Heart right ventricle (tissue), 16 donors: ENCODE measurements around the gene DCX. TPM values are rescaled to one million over a fixed set of nuclear protein-coding genes. Genes with fewer than 3 reads are reported as not detected.
A peak's percentile ranks its signal among the peaks of the same experiment; 100 is the strongest.

ENCODE experiments used
- ATAC-seq, 8 donors: fragments of 200-7000 bp; cut with Tn5 transposase; one replicate each; pipeline ENCODE4 v1.9.1; 2020; ENCODE audit warnings: mild to moderate bottlenecking in 8 of 8, moderate library complexity in 8 of 8, moderate number of reproducible peaks in 1 of 8
- DNase-seq, 2 donors: peaks; one replicate each; pipeline ENCODE4 v3.0.0-alpha.2; 2020
- H3K27ac ChIP-seq, 10 donors: fragments of 200-600 bp; sonication (generic) in 2 of 10; one replicate each; pipeline versions ENCODE4 v1.5.0 to v1.8.0; 2020 to 2022; ENCODE audit warnings: mild to moderate bottlenecking in 3 of 10
- H3K27me3 ChIP-seq, 7 donors: fragments of 200-600 bp; one replicate each; pipeline ENCODE4 v1.8.0; 2021 to 2022; ENCODE audit warnings: mild to moderate bottlenecking in 2 of 7
- H3K36me3 ChIP-seq, 9 donors: fragments of 200-600 bp; sonication (generic) in 1 of 9; one replicate each; pipeline versions ENCODE4 v1.5.0 to v1.8.0; 2020 to 2022; ENCODE audit warnings: mild to moderate bottlenecking in 2 of 9
- H3K4me1 ChIP-seq, 9 donors: fragments of 200-600 bp; sonication (generic) in 1 of 9; one replicate each; pipeline versions ENCODE4 v1.5.0 to v1.8.0; 2020 to 2022; ENCODE audit warnings: mild to moderate bottlenecking in 4 of 9
- H3K4me3 ChIP-seq, 10 donors: fragments of 200-600 bp; sonication (generic) in 2 of 10; one replicate each; pipeline versions ENCODE4 v1.5.0 to v1.8.0; 2020 to 2022; ENCODE audit warnings: mild to moderate bottlenecking in 7 of 10, moderate library complexity in 2 of 10
- H3K9me3 ChIP-seq, 11 donors: fragments of 200-600 bp in 10 of 11; sonication (generic) in 2 of 11; one replicate each; pipeline versions ENCODE4 v1.5.0 to v1.8.0; 2013 to 2022; ENCODE audit warnings: mild to moderate bottlenecking in 2 of 11, control low read depth in 1 of 11, moderate library complexity in 1 of 11
- CTCF ChIP-seq, 9 donors: fragments of 200-600 bp; sonication (generic) in 2 of 9; IDR thresholded peaks; one replicate each; pipeline versions ENCODE4 v1.5.0 to v1.8.0; 2021 to 2022; ENCODE audit warnings: antibody characterized with exemption in 9 of 9, mild to moderate bottlenecking in 5 of 9, moderate library complexity in 1 of 9
- WGBS, 2 donors: extraction: QIAGEN DNeasy Blood & Tissue Kit; methylation state at CpG; one replicate each; pipeline ENCODE4 v1.1.7; 2013; ENCODE audit warnings: inconsistent platforms in 1 of 2; 5-methylcytosine and 5-hydroxymethylcytosine counted together
- intact Hi-C, 10 donors: fragments of 100-400 bp; cut with DNase I; formaldehyde crosslinking; loops; one replicate each; pipeline versions ENCODE4 v1.11.1 to v1.14.2; 2022
- polyA plus RNA-seq, 2 donors: library from polyadenylated mRNA; stranded (reverse); fragments of 200-250 nt; gene quantifications; one replicate each; pipeline ENCODE4 v1.2.3, GENCODE V29; 2013
- total RNA-seq, 10 donors: library from RNA; stranded (reverse); fragmentation: NEBNext Ultra II Directional in 3 of 10; extraction: Animal tissue kit (Norgen Biotek cat#: 25700) in 3 of 10; gene quantifications; one replicate each; pipeline versions ENCODE4 v1.2.1 to v1.2.4, GENCODE V29; 2021 to 2023
- donor health status: Arrhythmogenic right ventricular cardiomyopathy.
- donor health status: ischemic (EF 13 %, LVEDD 7.1; RV severe dilation, severe dysfunction).
- donor health status: healthy with polysubstance abuse.
- donor health status: DM: no; HTN: yes; CAD: no.
- donor health status: DM: no; HTN: no; CAD: no.
- donor health status: ischemic (EF 25% LVEDD 6.9; RV normal size, moderate dysfunction).
- donor health status: ischemic (EF 25% LVEDD 5.7; RV mildly dilated, moderate dysfunction).
- donor health status: healthy.
- donor health status: DM: yes; HTN: yes; CAD: no.
- donor health status: Ischemic cardiomyopathy.
- donor health status: ischemic (EF 35%, LVEDD 5.7; RV mildly dilated, moderate dysfunction).
- donor health status: nonischemic (EF 11% LVEDD 7.7; RV severe dilation, severe dysfunction).
- donor health status: DM: yes; HTN: yes; CAD: no.
- donor health status: PGD.
- donor health status: ischemic (EF 29% LVEDD 5.4; RV normal size, mild dysfunction).
- donor health status: nonischemic (EF 23%, LVEDD 6.1; RV moderate dilation, normal function).

The DCX gene
- total and polyA plus RNA-seq, 12 donors: under 0.01 to 0.18 (median 0.09) TPM; not detected in 3

DNA sequence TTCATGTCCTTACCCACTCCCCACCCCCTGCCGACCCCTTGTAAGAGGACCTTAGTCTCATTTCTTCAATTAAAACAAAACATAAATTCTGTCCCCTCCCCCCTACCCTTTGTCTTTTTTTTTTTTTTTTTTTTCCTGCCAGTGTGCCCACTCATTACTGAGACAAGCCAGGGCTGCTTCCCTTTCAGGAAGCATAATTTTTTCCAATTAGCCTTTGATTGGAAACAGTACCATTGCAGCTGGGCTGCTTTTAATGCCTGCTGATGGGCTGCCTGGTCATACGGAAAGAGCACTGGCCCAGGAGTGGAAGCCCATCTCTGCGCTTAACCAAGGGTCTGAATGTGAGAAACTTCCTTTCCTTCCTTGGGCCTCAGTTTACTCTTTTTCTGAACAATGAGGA, 123.2 kb downstream of the DCX start:
- 87 to 88% methylated on average over 3 of the region's 3 CpGs for WGBS, 2 donors
- Histone ChIP-seq H3K9me3 (no peaks in the 10 kb centered on the region), H3K36me3 (no peaks in the 10 kb centered on the region), H3K4me3 (no peak overlapping the region), H3K4me1 (no peaks in the 10 kb centered on the region), H3K27ac (no peak overlapping the region), H3K27me3 (peaks cover 0 to 46% (median 0%) of the 10 kb centered on the region in 7 donors)
- TF ChIP-seq CTCF (IDR thresholded peaks at IDR 0.05): no peak
- intact Hi-C loops: no loop called here
- no peak for ATAC-seq
- no peak for DNase-seq

DNA sequence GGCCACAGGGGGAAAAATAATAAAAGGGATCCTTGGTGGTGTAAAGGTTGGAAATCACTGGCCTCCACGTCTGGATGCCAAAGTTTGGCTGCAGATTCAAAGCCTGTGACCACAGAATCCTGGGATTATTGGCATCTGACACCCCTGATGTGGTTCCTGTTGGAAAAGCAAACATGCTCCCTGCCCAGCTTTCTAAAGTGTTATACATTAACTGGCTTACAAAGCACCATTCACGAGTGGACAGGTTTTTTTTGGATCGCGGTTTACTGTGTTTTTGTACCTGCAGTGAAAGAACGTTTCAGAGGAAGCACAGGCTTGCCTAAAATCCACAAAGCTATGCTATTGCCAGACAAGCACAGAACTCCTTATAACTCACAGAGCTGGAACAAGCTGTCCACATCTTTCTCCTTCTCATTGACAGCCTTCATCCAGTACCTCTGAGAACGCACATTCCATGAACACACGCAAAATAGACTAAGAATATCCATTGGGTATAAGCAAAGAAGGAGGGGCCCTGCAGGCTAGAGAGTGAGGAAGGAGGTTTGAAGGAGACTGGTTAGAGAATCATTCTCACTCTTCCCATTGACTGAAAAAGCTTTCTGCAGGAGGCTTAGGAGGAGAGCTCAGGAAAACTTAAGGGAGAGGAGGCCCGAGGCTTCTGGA, 127.2 kb downstream of the DCX start:
- WGBS, 2 donors: 53 to 58% methylated on average over 8 of the region's 8 CpGs
- intact Hi-C loops: no loop called here

DNA sequence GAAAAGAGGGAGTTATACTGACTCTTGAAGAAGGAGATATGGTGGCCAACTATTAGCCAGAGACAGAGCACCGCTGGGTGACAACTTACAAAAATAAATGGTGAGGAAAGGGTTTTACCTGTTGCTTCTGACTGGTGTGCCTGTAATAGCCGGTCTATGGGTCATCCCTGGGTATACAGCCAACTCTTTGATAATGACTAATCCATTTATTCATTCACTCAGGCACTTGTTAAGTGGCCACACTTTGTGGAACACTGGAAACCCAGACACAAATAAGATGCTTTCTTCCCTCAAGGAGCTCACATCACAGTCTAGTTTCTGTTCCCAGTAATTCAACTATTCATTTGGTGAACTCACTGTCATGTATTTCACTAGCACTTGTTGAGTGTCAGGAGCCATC, 128.5 kb downstream of the DCX start:
- Histone ChIP-seq H3K27ac (no peak overlapping the region), H3K9me3 (no peaks in the 10 kb centered on the region), H3K27me3 (peaks cover 0 to 26% (median 0%) of the 10 kb centered on the region in 7 donors), H3K4me1 (no peaks in the 10 kb centered on the region), H3K4me3 (no peak overlapping the region), H3K36me3 (no peaks in the 10 kb centered on the region)
- 82 to 86% methylated on average over 2 of the region's 2 CpGs for WGBS, 2 donors
- no peak for DNase-seq
- intact Hi-C loops: no loop called here
- TF ChIP-seq CTCF (IDR thresholded peaks at IDR 0.05): no peak
- ATAC-seq: no peak

More for the DNA sequence above, 127.2 kb downstream of the DCX start:
- no peaks in the 10 kb centered on the region for H3K36me3 ChIP-seq
- H3K4me3 ChIP-seq: no peak overlapping the region
- H3K9me3 ChIP-seq: no peaks in the 10 kb centered on the region
- DNase-seq (no peak), ATAC-seq (peak in 1 of 8 donors; percentile 31)
- no peak for TF ChIP-seq CTCF (IDR thresholded peaks at IDR 0.05)
- no peaks in the 10 kb centered on the region for H3K4me1 ChIP-seq
- H3K27ac ChIP-seq: no peak overlapping the region
- H3K27me3 ChIP-seq: peaks cover 0 to 28% (median 0%) of the 10 kb centered on the region in 7 donors

DNA sequence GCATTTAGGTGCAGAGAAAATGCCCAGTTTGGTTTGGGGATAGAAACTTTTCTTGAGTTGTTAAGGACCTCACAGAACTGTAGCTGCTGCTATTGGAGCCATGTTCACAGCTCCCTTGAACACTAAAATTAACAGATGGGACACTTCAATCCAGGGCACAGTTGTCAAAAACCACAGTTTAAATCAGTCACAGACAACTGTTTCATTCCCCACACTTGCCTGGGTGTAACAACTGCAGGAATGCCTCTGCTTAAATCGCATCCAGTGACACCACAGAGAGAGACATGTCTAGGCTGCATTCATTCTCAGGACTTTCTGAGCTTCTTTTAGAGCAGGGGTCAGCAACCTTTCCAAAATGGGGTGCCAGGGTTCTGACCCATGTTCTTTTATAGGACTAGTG, 129.0 kb downstream of the DCX start:
- WGBS, 2 donors: 67 to 78% methylated on average over 1 of the region's 1 CpG
- Histone ChIP-seq H3K27ac (no peak overlapping the region), H3K36me3 (no peaks in the 10 kb centered on the region), H3K9me3 (no peaks in the 10 kb centered on the region), H3K4me3 (no peak overlapping the region), H3K4me1 (no peaks in the 10 kb centered on the region), H3K27me3 (peaks cover 0 to 27% (median 0%) of the 10 kb centered on the region in 7 donors)
- intact Hi-C loops: no loop called here
- ATAC-seq (no peak), DNase-seq (no peak)
- no peak for TF ChIP-seq CTCF (IDR thresholded peaks at IDR 0.05)
